ENCODE measurements around the gene SNX17. TPM values are rescaled to one million over a fixed set of nuclear protein-coding genes. Genes with fewer than 3 reads are reported as not detected.

Gene SNX17
- total and polyA plus RNA-seq, 2 of the 4 experiments (the other 2 are of a cell fraction), result 102 to 130 TPM

GRCh38 chr2:27376866-27377617 is 6.6 kb downstream of the SNX17 start:
- WGBS, 2 experiments (ENCODE audit: extremely low coverage in 2 of 2, insufficient read length in 1 of 2), result 62% methylated on average over 4 of the region's 10 CpGs; no CpG with 5 or more reads in 1 of the 2 experiments
- BruUV-seq (replicated peaks), result no TSS peak
- Histone ChIP-seq H2AFZ (replicated peaks; ENCODE audit: low read length, poor library complexity) (no peak overlapping the region), H4K20me1 (ENCODE audit: insufficient read depth, low read length) (peaks cover 25% of the 10 kb centered on the region; the same call in 1 of the 2 replicates), H2BK5ac (ENCODE audit: low read depth, low read length, poor library complexity, severe bottlenecking) (no peak overlapping the region), H3K4me3 (ENCODE audit: insufficient read depth, low read depth, low read length) (no peak overlapping the region), H4K91ac (ENCODE audit: insufficient read depth, low read depth, low read length) (no peak overlapping the region), H2BK120ac (ENCODE audit: low read depth, low read length) (no peak overlapping the region), H3K56ac (ENCODE audit: extremely low read depth, insufficient read depth, low read length) (no peak overlapping the region), H2BK20ac (ENCODE audit: low read depth, low read length) (no peak overlapping the region), H3K4me1 (ENCODE audit: control insufficient read depth, insufficient read depth, low read length) (peaks cover 10% of the 10 kb centered on the region), H3K9ac (ENCODE audit: low read depth, low read length) (no peak overlapping the region), H2BK15ac (ENCODE audit: low read depth, low read length) (no peak overlapping the region), H3K36me3 (ENCODE audit: control insufficient read depth, insufficient read depth, low read length) (peaks cover 59% of the 10 kb centered on the region), H3K27me3 (ENCODE audit: control insufficient read depth, insufficient read depth, low read length) (no peaks in the 10 kb centered on the region), H3K4ac (ENCODE audit: low read depth, low read length) (no peak overlapping the region), H2AK9ac (replicated peaks; ENCODE audit: low read depth, low read length, poor library complexity) (no peak overlapping the region), H3K9me3 (ENCODE audit: control insufficient read depth, insufficient read depth, low read length) (no peaks in the 10 kb centered on the region), H3K9me1 (ENCODE audit: insufficient read depth, low read length) (peaks cover 5% of the 10 kb centered on the region; the same call in 1 of the 2 replicates), H3K4me2 (ENCODE audit: low read depth, low read length) (no peak overlapping the region), H4K8ac (ENCODE audit: low read depth in 2 of 2, low read length in 2 of 2) (no peak overlapping the region), H3K79me1 (ENCODE audit: low read depth in 1 of 2, low read length in 2 of 2) (peaks cover 24 to 67% of the 10 kb centered on the region in 2 experiments), H2AK5ac (ENCODE audit: low read depth, low read length) (no peak overlapping the region), H3K18ac (ENCODE audit: low read depth, low read length) (no peak overlapping the region), H4K5ac (ENCODE audit: low read depth, low read length) (no peak overlapping the region), H3K23ac (ENCODE audit: low read depth, low read length) (no peak overlapping the region), H3K14ac (replicated peaks; ENCODE audit: low read depth, low read length) (no peak overlapping the region), H3K27ac (ENCODE audit: insufficient read depth, low read length) (no peak overlapping the region)
- ChIA-PET CTCF (no interaction called here), POLR2A (ENCODE audit: unreplicated experiment) (interaction anchor here (1.0 kb wide), 1 partner anchor 52 kb away, joined by 4 read pairs; no protein-coding TSS in a partner anchor)
- DNase-seq (no peak), ATAC-seq (ENCODE audit: low read depth) (no peak)
- intact Hi-C loops (cut with micrococcal nuclease), result no loop called here
- dilution Hi-C loops (cut with HindIII; ENCODE audit: low sequenced_read_pairs, unreplicated experiment), result no loop called here
- TF ChIP-seq SMC3 (IDR thresholded peaks at IDR 0.05; ENCODE audit: low read depth, low read length) (no peak), RCOR1 (IDR thresholded peaks at IDR 0.05; ENCODE audit: insufficient replicate concordance, low read length) (no peak)
- in situ Hi-C loops (cut with MboI; ENCODE audit: low sequenced_read_pairs), result no loop called here

All from IMR-90 (cell line).